Measurements from ENCODE around the gene RPP38. TPM values are rescaled to one million over a fixed set of nuclear protein-coding genes. Genes with fewer than 3 reads are reported as not detected.

Gene RPP38
- total and polyA plus RNA-seq, 2 of the 13 experiments (the other 11 are each of a cell fraction or from before 2014, with no cell fraction given), result 11.7 to 16.4 TPM

DNA sequence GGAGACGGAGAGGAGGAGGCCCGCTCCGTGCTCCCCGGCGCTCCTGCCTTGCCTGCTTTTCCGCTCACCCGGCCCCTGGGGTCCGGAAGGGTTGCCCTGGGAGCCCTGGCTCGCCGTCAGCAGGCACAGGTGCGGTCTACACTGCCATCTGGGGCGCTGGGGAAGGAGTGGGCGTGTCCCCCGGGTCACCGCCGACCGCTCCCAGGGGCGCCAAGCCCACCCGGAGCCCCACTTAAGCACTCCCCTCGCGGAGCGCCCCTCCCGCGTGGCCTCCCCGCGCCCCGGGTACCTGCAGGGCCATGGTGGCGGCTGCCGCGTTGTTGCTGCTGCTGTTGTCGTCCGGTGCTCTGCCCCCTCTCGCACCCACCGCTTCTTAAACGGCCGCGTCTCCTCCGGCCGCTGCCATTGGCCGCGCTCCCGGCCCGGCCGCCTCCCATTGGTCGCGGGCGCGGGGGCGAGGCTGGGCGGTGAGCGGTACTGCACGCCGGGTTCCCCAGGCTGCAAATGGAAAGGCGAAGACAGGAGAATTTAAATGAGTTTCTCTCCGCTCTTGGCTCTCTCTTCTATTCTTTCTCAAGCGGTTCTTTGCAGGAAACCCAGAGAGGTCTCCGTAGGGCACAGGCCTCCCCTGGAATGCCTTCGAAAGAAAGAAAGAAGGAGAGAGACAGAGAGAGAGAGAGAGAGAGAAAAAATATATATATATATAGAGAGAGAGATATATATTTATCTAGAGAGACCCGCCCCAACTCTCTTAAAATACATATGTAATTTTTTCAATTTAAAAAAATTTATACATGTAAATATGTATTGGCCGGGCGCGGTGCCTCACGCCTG lies 8.5 kb upstream of the RPP38 start, which contains the start of gene ACBD7 (continued):
- TF ChIP-seq, protein P1, sequence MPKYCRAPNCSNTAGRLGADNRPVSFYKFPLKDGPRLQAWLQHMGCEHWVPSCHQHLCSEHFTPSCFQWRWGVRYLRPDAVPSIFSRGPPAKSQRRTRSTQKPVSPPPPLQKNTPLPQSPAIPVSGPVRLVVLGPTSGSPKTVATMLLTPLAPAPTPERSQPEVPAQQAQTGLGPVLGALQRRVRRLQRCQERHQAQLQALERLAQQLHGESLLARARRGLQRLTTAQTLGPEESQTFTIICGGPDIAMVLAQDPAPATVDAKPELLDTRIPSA (CRISPR knock-in tag; IDR thresholded peaks at IDR 0.05; ENCODE audit: borderline replicate concordance), result no peak
- no peak for TF ChIP-seq MYNN (CRISPR knock-in tag; IDR thresholded peaks at IDR 0.05; ENCODE audit: low read depth)
- TF ChIP-seq, protein P2, sequence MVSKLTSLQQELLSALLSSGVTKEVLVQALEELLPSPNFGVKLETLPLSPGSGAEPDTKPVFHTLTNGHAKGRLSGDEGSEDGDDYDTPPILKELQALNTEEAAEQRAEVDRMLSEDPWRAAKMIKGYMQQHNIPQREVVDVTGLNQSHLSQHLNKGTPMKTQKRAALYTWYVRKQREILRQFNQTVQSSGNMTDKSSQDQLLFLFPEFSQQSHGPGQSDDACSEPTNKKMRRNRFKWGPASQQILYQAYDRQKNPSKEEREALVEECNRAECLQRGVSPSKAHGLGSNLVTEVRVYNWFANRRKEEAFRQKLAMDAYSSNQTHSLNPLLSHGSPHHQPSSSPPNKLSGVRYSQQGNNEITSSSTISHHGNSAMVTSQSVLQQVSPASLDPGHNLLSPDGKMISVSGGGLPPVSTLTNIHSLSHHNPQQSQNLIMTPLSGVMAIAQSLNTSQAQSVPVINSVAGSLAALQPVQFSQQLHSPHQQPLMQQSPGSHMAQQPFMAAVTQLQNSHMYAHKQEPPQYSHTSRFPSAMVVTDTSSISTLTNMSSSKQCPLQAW (CRISPR knock-in tag; IDR thresholded peaks at IDR 0.05), result no peak
- TF ChIP-seq, protein P3, sequence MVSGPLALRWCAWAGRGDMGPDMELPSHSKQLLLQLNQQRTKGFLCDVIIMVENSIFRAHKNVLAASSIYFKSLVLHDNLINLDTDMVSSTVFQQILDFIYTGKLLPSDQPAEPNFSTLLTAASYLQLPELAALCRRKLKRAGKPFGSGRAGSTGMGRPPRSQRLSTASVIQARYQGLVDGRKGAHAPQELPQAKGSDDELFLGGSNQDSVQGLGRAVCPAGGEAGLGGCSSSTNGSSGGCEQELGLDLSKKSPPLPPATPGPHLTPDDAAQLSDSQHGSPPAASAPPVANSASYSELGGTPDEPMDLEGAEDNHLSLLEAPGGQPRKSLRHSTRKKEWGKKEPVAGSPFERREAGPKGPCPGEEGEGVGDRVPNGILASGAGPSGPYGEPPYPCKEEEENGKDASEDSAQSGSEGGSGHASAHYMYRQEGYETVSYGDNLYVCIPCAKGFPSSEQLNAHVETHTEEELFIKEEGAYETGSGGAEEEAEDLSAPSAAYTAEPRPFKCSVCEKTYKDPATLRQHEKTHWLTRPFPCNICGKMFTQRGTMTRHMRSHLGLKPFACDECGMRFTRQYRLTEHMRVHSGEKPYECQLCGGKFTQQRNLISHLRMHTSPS (CRISPR knock-in tag; IDR thresholded peaks at IDR 0.05; ENCODE audit: low read depth), result no peak
- TF ChIP-seq, protein P4, sequence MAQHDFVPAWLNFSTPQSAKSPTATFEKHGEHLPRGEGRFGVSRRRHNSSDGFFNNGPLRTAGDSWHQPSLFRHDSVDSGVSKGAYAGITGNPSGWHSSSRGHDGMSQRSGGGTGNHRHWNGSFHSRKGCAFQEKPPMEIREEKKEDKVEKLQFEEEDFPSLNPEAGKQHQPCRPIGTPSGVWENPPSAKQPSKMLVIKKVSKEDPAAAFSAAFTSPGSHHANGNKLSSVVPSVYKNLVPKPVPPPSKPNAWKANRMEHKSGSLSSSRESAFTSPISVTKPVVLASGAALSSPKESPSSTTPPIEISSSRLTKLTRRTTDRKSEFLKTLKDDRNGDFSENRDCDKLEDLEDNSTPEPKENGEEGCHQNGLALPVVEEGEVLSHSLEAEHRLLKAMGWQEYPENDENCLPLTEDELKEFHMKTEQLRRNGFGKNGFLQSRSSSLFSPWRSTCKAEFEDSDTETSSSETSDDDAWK (CRISPR knock-in tag; IDR thresholded peaks at IDR 0.05), result no peak
- no peak for TF ChIP-seq ZSCAN30 (CRISPR knock-in tag; IDR thresholded peaks at IDR 0.05)
- TF ChIP-seq, protein P5, sequence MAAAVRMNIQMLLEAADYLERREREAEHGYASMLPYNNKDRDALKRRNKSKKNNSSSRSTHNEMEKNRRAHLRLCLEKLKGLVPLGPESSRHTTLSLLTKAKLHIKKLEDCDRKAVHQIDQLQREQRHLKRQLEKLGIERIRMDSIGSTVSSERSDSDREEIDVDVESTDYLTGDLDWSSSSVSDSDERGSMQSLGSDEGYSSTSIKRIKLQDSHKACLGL (CRISPR knock-in tag; IDR thresholded peaks at IDR 0.05), result peak; percentile 82
- TF ChIP-seq HES4 (CRISPR knock-in tag; IDR thresholded peaks at IDR 0.05; ENCODE audit: borderline replicate concordance), result no peak
- TF ChIP-seq, protein P6, sequence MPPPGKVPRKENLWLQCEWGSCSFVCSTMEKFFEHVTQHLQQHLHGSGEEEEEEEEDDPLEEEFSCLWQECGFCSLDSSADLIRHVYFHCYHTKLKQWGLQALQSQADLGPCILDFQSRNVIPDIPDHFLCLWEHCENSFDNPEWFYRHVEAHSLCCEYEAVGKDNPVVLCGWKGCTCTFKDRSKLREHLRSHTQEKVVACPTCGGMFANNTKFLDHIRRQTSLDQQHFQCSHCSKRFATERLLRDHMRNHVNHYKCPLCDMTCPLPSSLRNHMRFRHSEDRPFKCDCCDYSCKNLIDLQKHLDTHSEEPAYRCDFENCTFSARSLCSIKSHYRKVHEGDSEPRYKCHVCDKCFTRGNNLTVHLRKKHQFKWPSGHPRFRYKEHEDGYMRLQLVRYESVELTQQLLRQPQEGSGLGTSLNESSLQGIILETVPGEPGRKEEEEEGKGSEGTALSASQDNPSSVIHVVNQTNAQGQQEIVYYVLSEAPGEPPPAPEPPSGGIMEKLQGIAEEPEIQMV (CRISPR knock-in tag; IDR thresholded peaks at IDR 0.05; ENCODE audit: low read depth), result peak; percentile 66; the same call in 1 of the 2 replicates
- TF ChIP-seq SATB2 (CRISPR knock-in tag; IDR thresholded peaks at IDR 0.05), result no peak
- TF ChIP-seq, protein P7, sequence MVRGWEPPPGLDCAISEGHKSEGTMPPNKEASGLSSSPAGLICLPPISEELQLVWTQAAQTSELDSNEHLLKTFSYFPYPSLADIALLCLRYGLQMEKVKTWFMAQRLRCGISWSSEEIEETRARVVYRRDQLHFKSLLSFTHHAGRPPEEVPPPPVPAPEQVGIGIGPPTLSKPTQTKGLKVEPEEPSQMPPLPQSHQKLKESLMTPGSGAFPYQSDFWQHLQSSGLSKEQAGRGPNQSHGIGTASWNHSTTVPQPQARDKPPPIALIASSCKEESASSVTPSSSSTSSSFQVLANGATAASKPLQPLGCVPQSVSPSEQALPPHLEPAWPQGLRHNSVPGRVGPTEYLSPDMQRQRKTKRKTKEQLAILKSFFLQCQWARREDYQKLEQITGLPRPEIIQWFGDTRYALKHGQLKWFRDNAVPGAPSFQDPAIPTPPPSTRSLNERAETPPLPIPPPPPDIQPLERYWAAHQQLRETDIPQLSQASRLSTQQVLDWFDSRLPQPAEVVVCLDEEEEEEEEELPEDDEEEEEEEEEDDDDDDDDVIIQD (CRISPR knock-in tag; IDR thresholded peaks at IDR 0.05; ENCODE audit: low read depth), result no peak
- TF ChIP-seq MAFG (CRISPR knock-in tag; IDR thresholded peaks at IDR 0.05), result no peak
- TF ChIP-seq PHF21A (CRISPR knock-in tag; IDR thresholded peaks at IDR 0.05), result peak; percentile 50; the same call in 1 of the 2 replicates
- TF ChIP-seq GTF2F1 (IDR thresholded peaks at IDR 0.05; ENCODE audit: low read length), result no peak
- peak; percentile 34; the same call in 1 of the 2 replicates for TF ChIP-seq ZNF768 (CRISPR knock-in tag; IDR thresholded peaks at IDR 0.05)
- TF ChIP-seq RBM39 (IDR thresholded peaks at IDR 0.05; ENCODE audit: low read depth, low read length, poor library complexity, severe bottlenecking), result peak; percentile 56
- TF ChIP-seq ZNF256 (CRISPR knock-in tag; conservative IDR thresholded peaks at IDR 0.05), result no peak
